GM18951 (cell line): ENCODE data around the gene KLHL20.

Source experiments
- POLR2A ChIP-seq: IDR thresholded peaks from 4 replicates; pipeline ENCODE4 v1.6.1; 2011; ENCODE audit warnings: mild to moderate bottlenecking; ENCODE audit not compliant: insufficient read length, insufficient read depth; ENCODE audit errors: extremely low read depth
- in situ Hi-C: fragments of 300-500 bp; cut with MboI; formaldehyde crosslinking; loops from one replicate; pipeline ENCODE4 v1.12.0; 2022; ENCODE audit warnings: low sequenced_read_pairs, mixed read lengths, inconsistent platforms; ENCODE audit not compliant: unreplicated experiment

Gene KLHL20

DNA sequence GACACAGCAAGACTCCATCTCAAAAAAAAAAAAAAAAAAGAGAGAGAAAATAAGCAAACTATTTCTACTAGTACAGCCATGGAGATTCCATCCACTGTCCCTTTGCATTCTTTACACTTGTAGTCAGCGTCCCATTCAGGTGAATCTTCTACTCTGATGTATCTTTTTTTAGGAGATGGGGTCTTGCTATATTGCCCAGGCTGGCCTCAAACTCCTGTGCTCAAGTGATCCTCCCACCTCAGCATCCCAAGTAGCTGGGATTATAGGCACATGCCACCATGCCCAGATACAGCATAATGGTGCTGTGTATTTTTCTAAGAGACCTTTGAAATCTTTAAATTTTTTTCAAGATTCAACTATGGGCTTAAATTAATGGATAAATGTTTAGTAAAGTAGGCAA is 118.0 kb downstream of the KLHL20 start:
- in situ Hi-C loops = no loop called here
- no peak for TF ChIP-seq POLR2A
